Inflammatory macrophage treated with lipopolysaccharide for 4 hours (primary cell): ENCODE results near the gene TMEM61.

Source experiments
- DNase-seq: peaks from one replicate; pipeline ENCODE4 v3.0.0-alpha.2; 2020

TMEM61 gene

GRCh38 chr1:54986025-54986424 is 5.6 kb downstream of the TMEM61 start:
- no peak for DNase-seq

DNA sequence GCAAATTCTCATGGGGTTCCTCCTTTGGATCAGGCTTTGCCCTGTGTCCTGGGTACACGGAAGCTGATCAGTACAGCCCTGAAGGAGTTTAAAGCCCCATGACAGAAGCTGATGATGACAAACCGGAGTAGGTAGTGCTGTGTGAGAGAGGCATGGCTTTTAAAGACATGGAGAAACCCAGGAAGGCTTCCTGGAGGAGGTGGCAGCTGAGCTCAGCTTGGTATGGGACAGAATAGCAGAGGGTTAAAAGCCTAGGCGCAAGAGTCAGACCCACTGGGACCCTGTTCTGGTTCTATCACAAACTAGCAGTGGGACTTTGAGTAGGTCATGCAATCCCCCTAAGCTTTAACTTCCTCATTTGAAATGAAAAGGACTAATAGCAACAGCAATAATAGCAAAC is 6.1 kb downstream of the TMEM61 start:
- DNase-seq, result no peak

GRCh38 chr1:54987427-54987826 is 7.0 kb downstream of the TMEM61 start:
- no peak for DNase-seq

DNA sequence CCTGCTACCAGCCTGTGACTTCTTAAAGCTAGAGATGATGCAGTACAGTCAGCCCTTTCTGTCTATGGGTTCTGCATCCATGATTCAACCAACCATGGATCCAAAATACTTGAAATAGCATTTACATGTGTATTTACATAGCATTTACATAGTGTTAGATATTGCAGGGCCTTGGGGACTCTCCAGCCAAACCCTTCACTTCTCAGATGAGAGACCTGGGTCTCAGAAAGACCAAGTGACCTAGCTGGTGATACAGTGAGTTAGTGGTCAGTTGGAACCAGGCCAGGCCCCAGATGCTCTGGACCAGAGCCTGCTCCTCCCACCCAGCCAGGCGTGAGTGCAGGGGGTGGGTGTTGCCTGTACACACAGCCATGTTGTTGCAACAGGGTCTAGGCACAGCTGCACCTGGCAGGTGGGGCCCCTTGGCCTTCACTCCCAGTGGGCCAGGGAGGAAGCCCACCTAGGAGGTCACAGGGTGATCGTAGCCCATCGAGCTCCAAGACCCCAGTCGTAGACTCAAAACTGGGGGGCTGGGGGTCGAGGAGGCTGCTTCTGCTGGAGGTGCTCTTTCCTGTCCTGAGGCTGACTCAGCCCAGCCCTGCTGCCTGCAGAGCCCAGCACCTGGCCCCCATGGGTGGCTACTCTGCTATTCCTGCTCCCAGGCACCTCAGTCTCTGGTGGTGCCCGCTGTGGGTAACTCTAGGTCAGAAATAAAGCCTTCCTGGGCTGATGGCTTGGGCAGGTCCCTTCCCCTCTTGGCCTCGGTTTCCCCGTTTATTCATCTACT is 7.7 kb downstream of the TMEM61 start:
- DNase-seq, result no peak

- no peak for DNase-seq
Measured at GRCh38 chr1:54988975-54989374, 8.5 kb downstream of the TMEM61 start.

DNA sequence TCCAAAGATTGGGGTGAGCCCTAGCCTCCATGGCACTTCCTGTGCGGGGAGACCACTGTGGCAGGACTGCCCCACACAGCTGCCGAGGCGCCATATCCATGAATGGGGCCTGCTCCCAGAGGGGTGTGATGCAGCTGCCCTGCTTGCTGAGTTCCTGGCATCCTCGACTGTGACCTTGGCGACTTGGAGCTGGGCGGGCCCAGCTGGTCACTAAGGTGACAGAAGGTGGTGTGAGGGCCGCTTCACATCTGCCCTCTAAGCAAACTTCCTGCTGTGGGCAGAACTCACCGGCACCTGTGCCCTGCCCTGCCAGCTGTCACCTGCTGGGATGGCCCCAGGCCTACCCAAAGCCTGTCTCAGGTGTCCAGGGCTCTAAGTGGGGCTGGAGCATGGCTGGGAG is 9.0 kb downstream of the TMEM61 start:
- no peak for DNase-seq

- DNase-seq, result no peak
Measured at GRCh38 chr1:54989968-54990810, 9.8 kb downstream of the TMEM61 start.

DNA sequence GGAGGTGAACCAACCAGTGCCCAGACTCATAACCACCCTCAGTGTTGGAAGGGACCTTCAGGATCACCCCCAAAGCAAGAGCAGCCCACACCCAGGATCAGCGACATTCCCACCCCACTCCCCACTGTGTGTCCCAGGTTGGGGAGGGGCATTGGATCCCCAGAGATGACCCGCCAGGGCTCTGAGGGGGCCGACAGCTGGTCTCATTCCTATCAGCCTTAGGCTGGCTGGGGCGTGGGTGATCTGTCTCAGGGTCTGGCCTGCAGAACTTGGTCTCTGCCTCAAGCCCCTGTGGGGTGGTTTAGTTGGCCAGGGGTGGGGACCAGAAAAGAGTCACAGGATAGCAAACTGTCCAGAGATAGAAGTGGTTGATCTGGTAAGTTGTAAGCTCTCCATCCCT is 10.5 kb downstream of the TMEM61 start:
- DNase-seq, result no peak

GRCh38 chr1:54991939-54992338 is 11.5 kb downstream of the TMEM61 start:
- no peak for DNase-seq

- DNase-seq, result no peak
Measured at GRCh38 chr1:54993140-54993539, 12.7 kb downstream of the TMEM61 start.

- DNase-seq, result no peak
Measured at GRCh38 chr1:54994355-54994990, 14.0 kb downstream of the TMEM61 start.

DNA sequence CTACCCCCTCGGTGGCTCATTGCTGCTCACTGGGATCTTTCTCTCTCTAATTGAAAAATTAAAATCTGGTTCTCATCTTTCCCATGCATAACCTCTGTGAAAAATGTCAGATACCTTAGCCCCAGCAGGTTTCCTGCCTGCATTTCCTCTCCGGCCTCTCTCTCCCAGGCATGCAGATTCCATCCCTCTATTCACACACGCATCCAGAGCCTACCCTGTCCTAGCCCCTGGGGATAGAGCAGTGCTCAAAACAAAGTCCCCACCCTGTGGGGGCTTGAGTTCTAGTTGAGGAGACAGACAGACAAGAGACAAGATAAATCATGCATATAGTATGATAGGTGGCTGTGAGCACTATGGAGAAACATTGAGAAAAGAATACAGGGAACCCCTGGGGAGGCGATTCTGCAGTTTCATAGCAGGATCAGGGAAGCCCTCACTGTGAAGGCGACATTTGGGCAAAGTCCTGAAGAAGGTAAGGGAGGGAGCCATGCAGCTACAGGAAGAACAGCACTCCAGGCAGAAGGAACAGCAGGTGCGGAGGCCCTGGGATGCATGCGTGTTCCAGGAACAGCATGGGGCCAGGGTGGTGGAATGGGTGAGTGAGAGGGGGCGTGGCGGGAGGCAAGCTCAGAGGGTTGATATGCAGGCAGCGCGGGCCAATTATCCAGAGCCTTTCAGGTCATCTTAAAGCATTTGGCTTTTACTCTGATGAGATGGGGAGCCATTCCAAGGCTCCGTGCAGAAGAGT is 14.8 kb downstream of the TMEM61 start:
- no peak for DNase-seq

DNA sequence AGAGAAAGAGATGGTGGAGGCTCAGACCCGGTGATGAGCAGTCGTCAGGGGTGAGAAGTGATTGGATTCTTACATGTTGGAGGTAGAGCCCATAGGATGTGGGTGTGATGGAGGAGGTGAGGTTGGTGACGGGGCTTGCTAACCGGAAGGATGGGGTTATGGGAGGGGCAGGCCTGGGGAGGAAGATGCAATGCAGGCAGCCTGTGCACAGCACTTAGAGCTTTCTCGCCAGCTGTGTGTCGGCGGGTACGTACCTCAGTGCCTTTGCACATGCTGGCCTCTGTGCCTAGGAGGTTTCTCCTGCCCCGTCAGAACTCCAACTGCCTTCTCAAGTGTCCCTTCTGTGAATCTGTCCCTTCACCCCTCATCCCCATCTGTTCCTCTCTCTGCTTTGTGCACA is 15.4 kb downstream of the TMEM61 start:
- DNase-seq, result no peak

- DNase-seq, result peak; percentile 70
Measured at GRCh38 chr1:54996359-54996868, 16.0 kb downstream of the TMEM61 start.

DNA sequence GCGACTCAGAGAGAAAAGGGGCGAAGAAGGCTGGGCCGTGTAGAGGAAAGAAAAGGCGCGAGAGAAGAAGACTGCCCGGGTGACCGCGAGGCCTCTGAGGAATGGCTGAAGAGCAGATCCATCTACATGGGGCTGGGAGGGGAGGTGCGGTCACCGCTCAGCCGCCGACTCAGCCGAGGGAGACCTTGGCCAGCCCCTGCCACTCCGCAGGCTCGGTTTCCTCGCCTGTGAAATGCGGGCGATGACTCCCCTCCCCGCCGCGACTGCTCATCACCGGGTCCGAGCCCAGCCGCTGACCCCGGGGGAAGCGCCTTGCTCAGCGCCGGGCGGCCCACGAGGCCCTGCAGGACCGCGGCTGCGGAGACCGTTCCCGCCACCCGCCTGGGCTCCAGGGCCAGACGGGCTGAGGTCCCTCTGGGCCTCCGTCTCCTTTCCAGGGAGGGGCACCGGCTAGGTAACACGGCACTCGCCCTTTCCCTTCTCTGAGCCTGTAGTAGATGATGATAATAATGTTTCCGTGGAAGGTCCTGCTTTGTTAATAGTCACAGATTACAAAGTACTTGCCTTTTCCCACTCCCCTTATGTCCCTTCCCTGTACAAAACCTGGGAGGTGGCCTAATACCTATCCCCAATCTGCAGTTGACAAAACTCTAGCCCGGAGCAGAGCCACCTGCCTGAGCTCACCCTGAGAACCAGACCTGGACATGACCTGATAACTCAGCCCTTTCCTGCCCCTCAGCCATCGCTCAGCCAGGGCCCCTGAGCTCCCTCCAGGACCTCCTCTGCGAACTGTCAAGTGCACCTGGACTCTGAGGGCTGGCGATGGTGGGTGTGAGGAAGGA is 16.7 kb downstream of the TMEM61 start:
- no peak for DNase-seq

DNA sequence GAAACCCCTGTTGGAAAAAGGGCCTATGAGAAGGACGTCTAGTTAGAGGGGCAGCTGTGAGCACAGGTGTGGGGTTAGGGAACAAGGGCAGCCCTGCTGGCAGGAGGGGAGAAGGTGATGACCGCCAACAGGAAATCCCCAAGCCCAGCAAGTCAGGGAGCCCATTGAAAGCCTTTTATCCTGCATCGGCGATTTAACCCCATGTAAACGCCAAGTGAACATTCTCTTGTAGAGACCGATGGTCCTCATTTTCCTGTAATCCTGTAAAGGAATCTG is 17.2 kb downstream of the TMEM61 start:
- no peak for DNase-seq

DNA sequence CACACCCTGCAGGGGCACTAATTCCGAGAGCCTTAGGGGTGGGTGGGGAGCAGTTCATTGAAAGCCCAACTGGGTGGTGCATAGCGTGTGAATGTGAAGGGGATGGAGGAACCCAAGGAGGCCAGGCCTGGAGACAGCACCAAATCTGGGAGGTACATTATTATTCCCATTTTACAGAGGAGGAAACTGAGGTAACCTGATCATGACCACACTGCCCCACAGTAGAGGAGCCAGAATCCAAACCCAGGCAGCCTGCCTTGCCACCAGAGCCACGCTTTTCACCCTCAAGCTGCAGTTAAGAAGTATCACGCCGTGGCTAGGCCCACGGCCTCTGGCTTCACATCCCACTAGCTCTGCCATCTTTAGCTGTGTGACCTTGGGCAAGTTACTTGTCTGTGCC is 17.7 kb downstream of the TMEM61 start:
- no peak for DNase-seq

DNA sequence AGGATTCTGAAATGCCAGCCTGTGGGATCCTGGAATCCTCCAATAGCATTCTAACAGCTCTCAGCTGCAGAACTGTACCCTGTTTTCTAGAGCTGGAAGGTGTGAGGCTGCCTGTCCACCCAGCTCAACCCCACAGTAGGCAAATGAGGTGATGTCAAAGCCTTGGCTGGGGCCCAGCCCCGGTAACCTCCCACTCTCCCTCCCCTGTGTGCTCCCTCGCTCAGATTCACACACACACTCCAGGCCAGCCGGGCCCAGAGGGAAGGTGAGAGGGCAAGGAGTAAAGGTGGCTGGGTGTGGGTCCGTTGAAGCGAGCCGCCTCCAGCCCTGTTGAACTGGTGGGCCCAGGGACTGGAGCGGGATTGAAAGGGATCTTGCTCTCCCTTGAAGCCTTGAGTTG is 18.2 kb downstream of the TMEM61 start, which contains the start of gene BSND:
TSS of gene BSND (plus strand) at position 257 of the 400 bp plus-strand sequence. CDS start 254 bp downstream, outside the sequence.
- no peak for DNase-seq

GRCh38 chr1:55000110-55001085 is 20.0 kb downstream of the TMEM61 start:
- DNase-seq, result no peak

- no peak for DNase-seq
Measured at GRCh38 chr1:55001311-55001710, 20.9 kb downstream of the TMEM61 start.

DNA sequence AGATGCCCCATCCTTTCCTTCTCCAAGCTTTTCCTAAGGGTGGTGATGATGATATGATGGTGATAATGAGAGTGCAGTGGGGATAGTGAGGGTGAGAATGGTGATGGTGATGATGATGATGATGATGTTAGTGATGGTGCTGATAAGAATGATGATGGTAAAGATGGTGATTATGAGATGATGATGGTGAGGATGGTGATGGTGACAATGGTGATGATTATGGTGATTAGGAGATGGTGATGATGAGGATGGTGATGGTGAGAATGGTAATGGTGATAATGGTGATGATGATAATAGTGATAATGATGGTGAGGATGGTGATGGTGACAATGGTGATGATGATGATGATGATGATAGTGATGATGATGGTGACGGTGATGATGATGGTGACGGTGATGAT is 22.3 kb downstream of the TMEM61 start:
- no peak for DNase-seq
